GM12891 (cell line): Measurements from ENCODE around the gene MATK.

Experiments used
- DNase-seq: peaks from one replicate; pipeline ENCODE4 v3.0.0; 2011; ENCODE audit warnings: low spot score; ENCODE audit not compliant: insufficient read length
- FAIRE-seq: peaks from 2 replicates; lab custom pipeline; 2011; peaks lifted over from hg19 to GRCh38; lab: Jason Lieb, UNC
- PAX5 ChIP-seq: IDR thresholded peaks from 2 replicates; pipeline ENCODE4 v1.6.1; 2011; ENCODE audit warnings: low read length, moderate library complexity, mild to moderate bottlenecking; ENCODE audit not compliant: insufficient read depth, severe bottlenecking
- POLR2A ChIP-seq: IDR thresholded peaks from 2 replicates; pipeline ENCODE4 v1.6.1; 2011; ENCODE audit warnings: low read depth, low read length, control low read depth
- POLR2AphosphoS5 ChIP-seq: IDR thresholded peaks from 2 replicates; pipeline ENCODE4 v1.6.1; 2011; ENCODE audit warnings: low read depth, low read length, control low read depth
- POU2F2 ChIP-seq: IDR thresholded peaks from 2 replicates; pipeline ENCODE4 v1.6.1; 2011; ENCODE audit warnings: low read depth, mild to moderate bottlenecking, control low read depth, low read length, moderate library complexity
- SPI1 ChIP-seq: IDR thresholded peaks from 2 replicates; pipeline ENCODE4 v1.6.1; 2011; ENCODE audit warnings: low read depth, low read length, control low read depth
- TAF1 ChIP-seq: IDR thresholded peaks from 2 replicates; pipeline ENCODE4 v1.6.1; 2011; ENCODE audit warnings: low read depth, low read length, control low read depth

MATK gene

DNA sequence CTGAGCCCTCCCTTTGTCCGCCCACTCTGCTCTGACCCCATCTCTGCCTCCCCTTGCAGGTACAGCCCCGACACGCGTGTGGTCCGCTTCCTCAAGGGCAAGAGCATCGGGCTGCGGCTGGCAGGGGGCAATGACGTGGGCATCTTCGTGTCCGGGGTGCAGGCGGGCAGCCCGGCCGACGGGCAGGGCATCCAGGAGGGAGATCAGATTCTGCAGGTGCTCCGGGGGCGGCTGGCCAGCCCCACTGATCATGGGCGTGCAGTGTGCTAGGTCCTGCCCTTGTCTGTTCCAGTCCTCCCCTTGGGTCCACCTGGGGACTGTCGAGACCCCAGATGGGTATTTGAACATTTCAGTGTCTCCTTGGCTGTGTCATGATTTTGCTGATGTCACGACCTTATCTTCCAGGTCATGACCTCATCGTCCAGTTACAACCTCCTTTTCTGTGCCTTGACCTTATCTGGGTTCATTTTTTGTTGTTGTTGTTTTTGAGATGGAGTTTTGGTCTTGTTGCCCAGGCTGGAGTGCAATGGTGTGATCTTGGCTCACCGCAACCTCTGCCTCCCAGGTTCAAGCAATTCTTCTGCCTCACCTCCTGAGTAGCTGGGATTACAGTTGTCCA lies 50.0 kb downstream of the MATK start:
- no peak for FAIRE-seq
- TF ChIP-seq SPI1 (no peak), POU2F2 (no peak), POLR2AphosphoS5 (no peak), POLR2A (no peak), PAX5 (no peak), TAF1 (no peak)
- no peak for DNase-seq

DNA sequence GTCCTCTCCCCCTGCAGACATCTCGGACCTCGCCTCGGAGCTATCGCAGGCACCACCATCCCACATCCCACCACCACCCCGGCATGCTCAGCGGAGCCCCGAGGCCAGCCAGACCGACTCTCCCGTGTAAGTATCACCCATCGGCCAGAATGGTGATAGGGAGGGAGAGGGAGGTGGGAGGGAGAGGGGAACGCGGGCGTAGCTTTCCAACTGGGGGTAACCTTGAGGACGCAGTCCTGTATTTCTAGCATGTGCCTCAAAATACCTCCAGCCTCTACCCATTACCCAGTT lies 51.9 kb downstream of the MATK start:
- TF ChIP-seq TAF1: no peak
- no peak for TF ChIP-seq PAX5
- TF ChIP-seq POLR2A: no peak
- no peak for TF ChIP-seq POU2F2
- no peak for TF ChIP-seq SPI1
- TF ChIP-seq POLR2AphosphoS5: no peak
- no peak for DNase-seq
- no peak for FAIRE-seq

DNA sequence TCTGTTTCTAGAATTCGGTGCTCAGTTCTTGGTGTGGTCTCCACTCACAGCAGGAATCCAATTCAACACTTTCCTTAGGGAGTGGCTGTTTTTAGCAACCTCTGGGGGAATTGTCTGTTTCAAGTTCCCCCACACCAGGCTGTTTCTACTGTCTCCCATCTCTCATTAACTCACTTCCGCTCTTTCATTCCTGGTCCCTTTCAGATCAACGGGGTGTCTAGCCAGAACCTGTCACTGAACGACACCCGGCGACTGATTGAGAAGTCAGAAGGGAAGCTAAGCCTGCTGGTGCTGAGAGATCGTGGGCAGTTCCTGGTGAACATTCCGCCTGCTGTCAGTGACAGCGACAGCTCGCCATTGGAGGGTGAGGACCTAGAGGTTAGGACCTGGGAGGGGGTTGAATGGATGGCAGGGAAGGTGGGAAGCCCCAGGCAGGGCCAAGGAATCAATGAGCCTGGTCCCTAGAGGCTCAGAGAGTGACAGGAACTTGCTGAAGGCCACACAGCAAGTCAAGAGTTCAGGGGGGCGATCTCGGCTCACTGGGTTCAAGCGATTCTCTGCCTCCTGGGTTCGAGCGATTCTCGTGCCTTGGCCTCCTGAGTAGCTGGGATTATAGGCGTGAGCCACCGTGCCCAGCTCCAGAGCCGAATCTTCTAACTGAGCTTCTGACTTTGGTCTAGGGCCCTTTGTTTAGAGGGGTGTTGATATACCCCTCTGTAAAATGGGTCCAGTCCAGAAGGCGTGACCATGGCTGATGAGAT lies 52.5 kb downstream of the MATK start:
- no peak for FAIRE-seq
- DNase-seq: no peak
- no peak for TF ChIP-seq POU2F2
- no peak for TF ChIP-seq POLR2AphosphoS5
- TF ChIP-seq PAX5: no peak
- TF ChIP-seq SPI1: no peak
- no peak for TF ChIP-seq TAF1
- TF ChIP-seq POLR2A: no peak

DNA sequence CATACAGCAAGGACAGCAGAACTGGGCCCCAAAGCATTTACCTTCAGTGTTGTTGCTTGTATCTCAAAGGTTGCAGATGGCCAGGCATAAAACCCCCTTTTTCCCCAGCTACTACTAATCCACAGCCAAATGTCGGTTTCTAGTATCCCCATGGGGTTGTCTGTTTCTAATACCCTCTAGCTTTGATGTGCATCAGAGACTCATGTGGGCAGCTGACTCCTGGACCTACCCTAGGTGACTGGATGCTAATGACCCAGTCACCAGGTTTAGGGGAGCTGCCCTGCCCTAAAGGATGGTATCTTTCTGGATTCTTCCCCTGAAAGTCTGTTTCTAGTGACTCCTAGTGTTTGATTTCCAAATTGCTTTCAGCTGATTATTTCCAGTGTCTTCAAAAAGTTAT lies 54.1 kb downstream of the MATK start:
- FAIRE-seq: no peak

DNA sequence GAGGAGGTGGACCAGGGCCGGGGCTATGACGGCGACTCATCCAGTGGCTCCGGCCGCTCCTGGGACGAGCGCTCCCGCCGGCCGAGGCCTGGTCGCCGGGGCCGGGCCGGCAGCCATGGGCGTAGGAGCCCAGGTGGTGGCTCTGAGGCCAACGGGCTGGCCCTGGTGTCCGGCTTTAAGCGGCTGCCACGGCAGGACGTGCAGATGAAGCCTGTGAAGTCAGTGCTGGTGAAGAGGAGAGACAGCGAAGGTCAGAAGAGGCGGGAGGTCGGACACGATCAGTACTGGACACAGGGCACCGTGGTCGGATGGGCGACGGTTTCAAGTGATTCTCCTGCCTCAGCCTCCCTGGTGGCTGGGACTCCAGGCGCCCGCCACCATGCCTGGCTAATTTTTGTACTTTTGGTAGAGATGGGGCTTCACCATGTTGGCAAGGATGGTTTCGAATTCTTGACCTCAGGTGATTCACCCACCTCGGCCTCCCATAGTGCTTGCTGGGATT lies 55.7 kb downstream of the MATK start:
- TF ChIP-seq SPI1 (no peak), POLR2A (no peak), PAX5 (no peak), POLR2AphosphoS5 (no peak)
- FAIRE-seq: no peak
- DNase-seq: no peak

More for the DNA sequence above, 54.1 kb downstream of the MATK start:
- no peak for DNase-seq
- TF ChIP-seq POLR2AphosphoS5: no peak
- TF ChIP-seq SPI1: no peak
- TF ChIP-seq TAF1: no peak
- no peak for TF ChIP-seq PAX5
- no peak for TF ChIP-seq POLR2A
- no peak for TF ChIP-seq POU2F2
